DOHH2 (cell line): Measurements from ENCODE around the gene TNNI2.

Experiments used
- CTCF ChIP-seq: fragments of 200-600 bp; sonication (generic); IDR thresholded peaks from one replicate; pipeline ENCODE4 v1.5.1; 2014; ENCODE audit warnings: antibody characterized with exemption, mild to moderate bottlenecking, low read depth, low read length; ENCODE audit not compliant: poor library complexity, severe bottlenecking
- EZH2phosphoT487 ChIP-seq: fragments of 200-600 bp; sonication (generic); IDR thresholded peaks from 2 replicates; pipeline ENCODE4 v1.6.1; 2017; ENCODE audit warnings: borderline replicate concordance, mild to moderate bottlenecking, antibody characterized with exemption, low read length, moderate library complexity, mixed read lengths

- TF ChIP-seq CTCF (no peak), EZH2phosphoT487 (no peak)
These were observed 8.8 kb upstream of the TNNI2 start for GRCh38 chr11:1830004-1830321.
